ENCODE results near the gene MYLK3. TPM values are rescaled to one million over a fixed set of nuclear protein-coding genes. Genes with fewer than 3 reads are reported as not detected.

The MYLK3 gene
- polyA plus RNA-seq, 1 experiment, result 0.10 TPM

- TF ChIP-seq CTCF (IDR thresholded peaks at IDR 0.05; ENCODE audit: insufficient read depth, low read depth, low read length), result no peak
- Histone ChIP-seq H3K36me3 (ENCODE audit: control insufficient read depth, insufficient read depth, low read length) (no peaks in the 10 kb centered on the region), H3K27me3 (ENCODE audit: control insufficient read depth, insufficient read depth, low read length) (no peaks in the 10 kb centered on the region), H3K4me3 (ENCODE audit: low read depth, low read length) (no peak overlapping the region)
- ChIA-PET CTCF (interaction anchor here (1.3 kb wide), 1 partner anchor 9 kb away, joined by 4 read pairs; no protein-coding TSS in a partner anchor), POLR2A (no interaction called here)
- DNase-seq (ENCODE audit: low read depth), result no peak
These were observed 19.3 kb downstream of the MYLK3 start for GRCh38 chr16:46728806-46729205.

DNA sequence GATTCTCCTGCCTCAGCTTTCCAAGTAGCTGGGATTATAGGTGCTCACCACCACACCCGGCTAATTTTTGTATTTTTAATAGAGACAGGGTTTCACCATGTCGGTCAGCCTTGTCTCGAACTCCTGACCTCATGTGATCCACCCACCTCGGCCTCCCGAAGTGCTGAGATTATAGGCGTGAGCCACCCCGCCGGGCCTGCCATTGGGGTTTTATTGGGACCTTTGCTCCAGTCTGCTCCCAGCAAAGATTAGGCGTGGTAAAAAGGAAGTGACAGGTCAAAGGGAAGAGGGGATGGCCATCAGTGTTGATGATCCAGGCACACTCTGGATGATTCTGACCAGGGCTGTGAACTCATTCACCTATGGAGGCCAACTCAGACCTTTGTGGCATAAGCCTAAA is 20.5 kb downstream of the MYLK3 start:
- no peak for DNase-seq (ENCODE audit: low read depth)
- no peaks in the 10 kb centered on the region for H3K27me3 ChIP-seq (ENCODE audit: control insufficient read depth, insufficient read depth, low read length)
- ChIA-PET CTCF (no interaction called here), POLR2A (no interaction called here)
- no peak overlapping the region for H3K4me3 ChIP-seq (ENCODE audit: low read depth, low read length)
- no peaks in the 10 kb centered on the region for H3K36me3 ChIP-seq (ENCODE audit: control insufficient read depth, insufficient read depth, low read length)
- no peak for TF ChIP-seq CTCF (IDR thresholded peaks at IDR 0.05; ENCODE audit: insufficient read depth, low read depth, low read length)

GRCh38 chr16:46727184-46727583 is 21.0 kb downstream of the MYLK3 start:
- CTCF ChIA-PET, result no interaction called here
- TF ChIP-seq CTCF (IDR thresholded peaks at IDR 0.05; ENCODE audit: insufficient read depth, low read depth, low read length), result no peak
- no peak overlapping the region for H3K4me3 ChIP-seq (ENCODE audit: low read depth, low read length)
- DNase-seq (ENCODE audit: low read depth), result no peak
- no peaks in the 10 kb centered on the region for H3K36me3 ChIP-seq (ENCODE audit: control insufficient read depth, insufficient read depth, low read length)
- H3K27me3 ChIP-seq (ENCODE audit: control insufficient read depth, insufficient read depth, low read length), result no peaks in the 10 kb centered on the region
- POLR2A ChIA-PET, result no interaction called here

- ChIA-PET CTCF (interaction anchor here (0.8 to 1.0 kb wide), 2 partner anchors 14 to 20 kb away, joined by 3 to 5 read pairs; no protein-coding TSS in a partner anchor), POLR2A (interaction anchor here (0.6 kb wide), 1 partner anchor 37 kb away, joined by 3 read pairs; no protein-coding TSS in a partner anchor)
- TF ChIP-seq CTCF (IDR thresholded peaks at IDR 0.05; ENCODE audit: insufficient read depth, low read depth, low read length), result no peak
- Histone ChIP-seq H3K27me3 (ENCODE audit: control insufficient read depth, insufficient read depth, low read length) (no peaks in the 10 kb centered on the region), H3K36me3 (ENCODE audit: control insufficient read depth, insufficient read depth, low read length) (no peaks in the 10 kb centered on the region), H3K4me3 (ENCODE audit: low read depth, low read length) (no peak overlapping the region)
- no peak for DNase-seq (ENCODE audit: low read depth)
These were observed 26.3 kb downstream of the MYLK3 start for GRCh38 chr16:46721885-46722284.

DNA sequence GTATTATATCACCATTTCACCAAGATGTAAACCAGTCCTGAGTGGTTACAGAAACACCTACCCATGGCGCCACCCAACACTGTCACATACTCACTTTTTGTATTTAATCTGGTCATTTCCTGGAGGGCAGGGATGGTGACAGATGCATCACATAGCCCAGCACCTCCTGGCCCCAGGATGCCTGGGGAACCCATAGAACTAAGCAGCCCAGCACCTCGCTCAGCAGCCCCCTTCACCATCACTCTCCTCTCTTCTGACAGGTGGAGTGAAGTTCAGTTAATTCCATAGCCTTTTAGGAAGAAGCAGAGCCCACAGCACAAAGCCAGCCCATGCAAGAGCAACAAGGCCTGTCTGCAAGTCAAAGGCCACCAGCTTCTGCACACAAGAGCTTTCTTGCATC is 27.5 kb downstream of the MYLK3 start:
- no peaks in the 10 kb centered on the region for H3K36me3 ChIP-seq (ENCODE audit: control insufficient read depth, insufficient read depth, low read length)
- ChIA-PET CTCF (interaction anchor here (1.2 kb wide), 1 partner anchor 9 kb away, joined by 3 read pairs; no protein-coding TSS in a partner anchor), POLR2A (no interaction called here)
- TF ChIP-seq CTCF (IDR thresholded peaks at IDR 0.05; ENCODE audit: insufficient read depth, low read depth, low read length), result no peak
- no peak overlapping the region for H3K4me3 ChIP-seq (ENCODE audit: low read depth, low read length)
- no peak for DNase-seq (ENCODE audit: low read depth)
- no peaks in the 10 kb centered on the region for H3K27me3 ChIP-seq (ENCODE audit: control insufficient read depth, insufficient read depth, low read length)

Data from BJ (cell line).